IMR-90 (cell line): ENCODE measurements around the gene KRT5. TPM values are rescaled to one million over a fixed set of nuclear protein-coding genes. Genes with fewer than 3 reads are reported as not detected.

Source experiments
- ATAC-seq: fragments of 200-7000 bp; cut with Tn5 transposase; 2 replicates; pipeline ENCODE4 v1.9.1; 2020; ENCODE audit warnings: low read depth, mild to moderate bottlenecking, moderate library complexity
- BruUV-seq: library from RNA; stranded (reverse); fragments of 400-500 nt; replicated peaks from 2 replicates; lab custom pipeline; 2021; lab: Mats Ljungman, UMichigan
- CTCF ChIA-PET: fragments of 300-600 bp; formaldehyde crosslinking; extraction: SDS; loops from one replicate; lab custom pipeline; 2021; ENCODE audit warnings: antibody characterized with exemption; lab: Yijun Ruan, JAX
- POLR2A ChIA-PET: fragments of 300-600 bp; sonication (Branson Sonifier 250); formaldehyde crosslinking; loops from one replicate; lab custom pipeline; 2022; ENCODE audit warnings: antibody characterized with exemption; ENCODE audit not compliant: unreplicated experiment; lab: Charles Lee
- DNase-seq: peaks from one replicate; pipeline ENCODE4 v3.0.0; 2013
- H2AFZ ChIP-seq: replicated peaks from 2 replicates; pipeline ENCODE3; 2013; ENCODE audit warnings: low read length, mild to moderate bottlenecking; ENCODE audit not compliant: poor library complexity
- H2AK5ac ChIP-seq: 2 replicates; pipeline ENCODE4 v1.6.1; 2013; ENCODE audit warnings: low read depth, low read length, inconsistent platforms
- H2AK9ac ChIP-seq: replicated peaks from 2 replicates; pipeline ENCODE3; 2013; ENCODE audit warnings: mild to moderate bottlenecking, low read depth, low read length, moderate library complexity; ENCODE audit not compliant: poor library complexity
- H2BK120ac ChIP-seq: 2 replicates; pipeline ENCODE4 v1.6.1; 2013; ENCODE audit warnings: low read depth, low read length, inconsistent platforms
- H2BK15ac ChIP-seq: 3 replicates; pipeline ENCODE4 v1.6.1; 2013; ENCODE audit warnings: low read depth, low read length, inconsistent platforms
- H2BK20ac ChIP-seq: 2 replicates; pipeline ENCODE4 v1.6.1; 2013; ENCODE audit warnings: low read depth, mild to moderate bottlenecking, inconsistent platforms, low read length, moderate library complexity
- H2BK5ac ChIP-seq: 2 replicates; pipeline ENCODE4 v1.6.1; 2013; ENCODE audit warnings: mild to moderate bottlenecking, low read depth, low read length, inconsistent platforms; ENCODE audit not compliant: poor library complexity, severe bottlenecking
- H3K14ac ChIP-seq: replicated peaks from 2 replicates; pipeline ENCODE4 v1.6.1; 2013; ENCODE audit warnings: low read depth, low read length, inconsistent platforms
- H3K18ac ChIP-seq: 2 replicates; pipeline ENCODE4 v1.6.1; 2013; ENCODE audit warnings: low read depth, low read length, control low read depth
- H3K23ac ChIP-seq: 2 replicates; pipeline ENCODE4 v1.6.1; 2013; ENCODE audit warnings: low read depth, low read length, inconsistent platforms
- H3K27ac ChIP-seq: 2 replicates; pipeline ENCODE4 v1.5.1; 2013; ENCODE audit warnings: mild to moderate bottlenecking, control low read depth, low read length; ENCODE audit not compliant: insufficient read depth
- H3K27me3 ChIP-seq: 2 replicates; pipeline ENCODE4 v1.6.1; 2013; ENCODE audit warnings: low read length; ENCODE audit not compliant: control insufficient read depth, insufficient read depth
- H3K36me3 ChIP-seq: 2 replicates; pipeline ENCODE4 v1.6.1; 2013; ENCODE audit warnings: low read length, mixed read lengths; ENCODE audit not compliant: control insufficient read depth, insufficient read depth
- H3K4ac ChIP-seq: 2 replicates; pipeline ENCODE4 v1.6.1; 2013; ENCODE audit warnings: low read depth, low read length, inconsistent platforms
- H3K4me1 ChIP-seq: 2 replicates; pipeline ENCODE4 v1.6.1; 2013; ENCODE audit warnings: low read length, mixed read lengths; ENCODE audit not compliant: control insufficient read depth, insufficient read depth
- H3K4me2 ChIP-seq: 2 replicates; pipeline ENCODE4 v1.6.1; 2013; ENCODE audit warnings: low read depth, mild to moderate bottlenecking, control low read depth, low read length, moderate library complexity
- H3K4me3 ChIP-seq: 2 replicates; pipeline ENCODE4 v1.5.1; 2013; ENCODE audit warnings: low read depth, mild to moderate bottlenecking, control low read depth, low read length, moderate library complexity; ENCODE audit not compliant: insufficient read depth
- H3K56ac ChIP-seq: 2 replicates; pipeline ENCODE4 v1.6.1; 2013; ENCODE audit warnings: low read length, inconsistent platforms; ENCODE audit not compliant: insufficient read depth; ENCODE audit errors: extremely low read depth
- H3K79me1 ChIP-seq, 2 experiments: 2 replicates each; pipeline ENCODE4 v1.6.1; 2013; ENCODE audit warnings: low read length in 2 of 2, inconsistent platforms in 1 of 2, low read depth in 1 of 2
- H3K9ac ChIP-seq: 2 replicates; pipeline ENCODE4 v1.6.1; 2013; ENCODE audit warnings: low read depth, low read length, control low read depth
- H3K9me1 ChIP-seq: 2 replicates; pipeline ENCODE4 v1.6.1; 2013; ENCODE audit warnings: low read length, inconsistent platforms; ENCODE audit not compliant: insufficient read depth
- H3K9me3 ChIP-seq: 2 replicates; pipeline ENCODE4 v1.6.1; 2013; ENCODE audit warnings: low read length; ENCODE audit not compliant: control insufficient read depth, insufficient read depth
- H4K20me1 ChIP-seq: 2 replicates; pipeline ENCODE4 v1.6.1; 2013; ENCODE audit warnings: low read length, inconsistent platforms; ENCODE audit not compliant: insufficient read depth
- H4K5ac ChIP-seq: 2 replicates; pipeline ENCODE4 v1.6.1; 2013; ENCODE audit warnings: mild to moderate bottlenecking, low read depth, low read length, control low read depth
- H4K8ac ChIP-seq, 2 experiments: 2 replicates each; pipeline ENCODE4 v1.6.1; 2013; ENCODE audit warnings: low read depth in 2 of 2, low read length in 2 of 2, control low read depth in 1 of 2, inconsistent platforms in 1 of 2
- H4K91ac ChIP-seq: 2 replicates; pipeline ENCODE4 v1.6.1; 2013; ENCODE audit warnings: low read depth, low read length, inconsistent platforms; ENCODE audit not compliant: insufficient read depth
- BHLHE40 ChIP-seq: fragments of 150-350 bp; IDR thresholded peaks from 2 replicates; pipeline ENCODE4 v1.6.1; 2016; ENCODE audit warnings: mild to moderate bottlenecking, low read depth, low read length
- CEBPB ChIP-seq: IDR thresholded peaks from 2 replicates; pipeline ENCODE4 v1.6.1; 2012; ENCODE audit warnings: low read depth, low read length, improper control_type of control experiment
- CHD1 ChIP-seq: IDR thresholded peaks from 2 replicates; pipeline ENCODE4 v1.6.1; 2012; ENCODE audit warnings: low read depth, low read length, improper control_type of control experiment
- CTCF ChIP-seq: conservative IDR thresholded peaks from 2 replicates; pipeline ENCODE4 v1.5.1; 2012; ENCODE audit warnings: mild to moderate bottlenecking, low read depth, low read length, improper control_type of control experiment
- ELK1 ChIP-seq: fragments of 150-350 bp; IDR thresholded peaks from 2 replicates; pipeline ENCODE4 v1.6.1; 2016; ENCODE audit warnings: low read depth, mild to moderate bottlenecking, low read length, moderate library complexity, borderline replicate concordance
- FOS ChIP-seq: fragments of 150-350 bp; IDR thresholded peaks from 2 replicates; pipeline ENCODE4 v1.6.1; 2016; ENCODE audit warnings: low read depth, low read length
- MAFK ChIP-seq: IDR thresholded peaks from 2 replicates; pipeline ENCODE4 v1.6.1; 2012; ENCODE audit warnings: low read depth, low read length, improper control_type of control experiment
- MAZ ChIP-seq: IDR thresholded peaks from 2 replicates; pipeline ENCODE4 v1.6.1; 2012; ENCODE audit warnings: low read depth, mild to moderate bottlenecking, low read length, improper control_type of control experiment, moderate library complexity, borderline replicate concordance
- MXI1 ChIP-seq: IDR thresholded peaks from 2 replicates; pipeline ENCODE4 v1.6.1; 2012; ENCODE audit warnings: low read depth, mild to moderate bottlenecking, low read length, moderate library complexity, borderline replicate concordance
- NFE2L2 ChIP-seq: fragments of 150-350 bp; IDR thresholded peaks from 2 replicates; pipeline ENCODE4 v1.6.1; 2016; ENCODE audit warnings: low read depth, mild to moderate bottlenecking, low read length
- POLR2A ChIP-seq: IDR thresholded peaks from 2 replicates; pipeline ENCODE4 v1.6.1; 2012; ENCODE audit warnings: mild to moderate bottlenecking, low read depth, low read length
- RAD21 ChIP-seq: IDR thresholded peaks from 2 replicates; pipeline ENCODE4 v1.6.1; 2012; ENCODE audit warnings: low read length, improper control_type of control experiment
- RCOR1 ChIP-seq: IDR thresholded peaks from 2 replicates; pipeline ENCODE4 v1.6.1; 2012; ENCODE audit warnings: mild to moderate bottlenecking, low read length, improper control_type of control experiment; ENCODE audit not compliant: insufficient replicate concordance
- RFX5 ChIP-seq: IDR thresholded peaks from 2 replicates; pipeline ENCODE4 v1.8.0; 2012; ENCODE audit warnings: low read depth, mild to moderate bottlenecking, low read length, moderate library complexity
- SMC3 ChIP-seq: fragments of 150-350 bp; IDR thresholded peaks from 2 replicates; pipeline ENCODE4 v1.6.1; 2016; ENCODE audit warnings: low read depth, mild to moderate bottlenecking, antibody characterized with exemption, low read length, moderate library complexity
- USF2 ChIP-seq: fragments of 150-350 bp; IDR thresholded peaks from 2 replicates; pipeline ENCODE4 v1.6.1; 2017; ENCODE audit warnings: mild to moderate bottlenecking, antibody characterized with exemption, low read length, low read depth
- WGBS, 2 experiments: methylation state at CpG; one replicate each; pipeline versions ENCODE4 v1.1.5 to v1.1.7; 2013; ENCODE audit warnings: missing lambda C conversion rate in 2 of 2; ENCODE audit not compliant: insufficient read length in 1 of 2; ENCODE audit errors: extremely low coverage in 2 of 2; 5-methylcytosine and 5-hydroxymethylcytosine counted together
- dilution Hi-C: fragments of 300-500 bp; cut with HindIII; formaldehyde crosslinking; loops from one replicate; pipeline ENCODE4 v1.14.3; 2018; ENCODE audit warnings: low sequenced_read_pairs; ENCODE audit not compliant: unreplicated experiment
- in situ Hi-C: fragments of 300-500 bp; cut with MboI; formaldehyde crosslinking; loops from 3 replicates; pipeline ENCODE4 v1.14.3; 2019; ENCODE audit warnings: low sequenced_read_pairs, inconsistent platforms, mixed read lengths
- intact Hi-C: fragments of 100-400 bp; cut with micrococcal nuclease; formaldehyde crosslinking; loops from 2 replicates; pipeline ENCODE4 v1.10.0; 2022
- polyA plus RNA-seq, 3 experiments: library from polyadenylated mRNA; depleted of rRNA; stranded (reverse); fragments of >200 nt; gene quantifications; 2 replicates each; pipeline ENCODE4 v1.2.3, GENCODE V29; 2012; ENCODE audit warnings: low replicate concordance in 1 of 3
- total RNA-seq: library from RNA; depleted of rRNA; stranded (reverse); fragments of >200 nt; gene quantifications from 2 replicates; pipeline ENCODE4 v1.2.3, GENCODE V29; 2012

Gene KRT5
- total and polyA plus RNA-seq, 2 of the 4 experiments (the other 2 are of a cell fraction): not detected

- ChIA-PET POLR2A (no interaction called here), CTCF (no interaction called here)
- no peak overlapping the region for H3K27ac ChIP-seq
- no peaks in the 10 kb centered on the region; the same call in 1 of the 2 replicates for H3K9me1 ChIP-seq
- 58% methylated on average over 2 of the region's 5 CpGs; no CpG with 5 or more reads in 1 of the 2 experiments for WGBS, 2 experiments
- no peak overlapping the region for H4K91ac ChIP-seq
- H3K4ac ChIP-seq: no peak overlapping the region
- no peak overlapping the region for H4K5ac ChIP-seq
- in situ Hi-C loops: no loop called here
- H2AK9ac ChIP-seq: no peak overlapping the region
- TF ChIP-seq BHLHE40 (no peak), MXI1 (no peak), ELK1 (no peak), CHD1 (no peak), NFE2L2 (no peak), RAD21 (no peak), CTCF (no peak), POLR2A (no peak), FOS (no peak), SMC3 (no peak), MAZ (no peak), MAFK (no peak), CEBPB (no peak), USF2 (no peak), RFX5 (no peak), RCOR1 (no peak)
- H2BK5ac ChIP-seq: no peak overlapping the region
- no peak overlapping the region for H3K4me3 ChIP-seq
- H3K27me3 ChIP-seq: peaks cover 5% of the 10 kb centered on the region; the same call in 1 of the 2 replicates
- no peak overlapping the region for H2AFZ ChIP-seq
- no peaks in the 10 kb centered on the region for H3K79me1 ChIP-seq
- H3K56ac ChIP-seq: no peak overlapping the region
- H3K9me3 ChIP-seq: no peaks in the 10 kb centered on the region
- H2AK5ac ChIP-seq: no peak overlapping the region
- H3K4me1 ChIP-seq: no peaks in the 10 kb centered on the region
- H2BK15ac ChIP-seq: no peak overlapping the region
- no peaks in the 10 kb centered on the region for H4K20me1 ChIP-seq
- no peaks in the 10 kb centered on the region for H3K36me3 ChIP-seq
- DNase-seq (peak; percentile 20), ATAC-seq (0 out of 2 replicates have a peak, but pooled peaks have one; percentile 24)
- H3K9ac ChIP-seq: no peak overlapping the region
- H4K8ac ChIP-seq: no peak overlapping the region
- dilution Hi-C loops: no loop called here
- no TSS peak for BruUV-seq
- intact Hi-C loops: no loop called here
- no peak overlapping the region for H2BK120ac ChIP-seq
- no peak overlapping the region for H2BK20ac ChIP-seq
- no peak overlapping the region for H3K14ac ChIP-seq
- H3K4me2 ChIP-seq: no peak overlapping the region
- H3K18ac ChIP-seq: no peak overlapping the region
- H3K23ac ChIP-seq: no peak overlapping the region
Observed at GRCh38 chr12:52539083-52539820, 19.1 kb upstream of the KRT5 start.
